ENCODE results near the gene TFDP1. TPM values are rescaled to one million over a fixed set of nuclear protein-coding genes. Genes with fewer than 3 reads are reported as not detected.

TFDP1 gene
- total RNA-seq, 1 donor from 2014 or later, result 32.2 TPM

Other genes with a start within 250 kb of the TFDP1 start
- gene GRTP1, start 220.6 kb upstream of the TFDP1 start, total RNA-seq, result 0.41 TPM
- gene ADPRHL1, start 131.3 kb upstream of the TFDP1 start, total RNA-seq, result 1.2 TPM
- 11.8 TPM for gene DCUN1D2, start 94.0 kb upstream of the TFDP1 start, total RNA-seq
- gene ATP4B, start 73.4 kb downstream of the TFDP1 start, total RNA-seq, result not detected
- gene GRK1, start 82.5 kb downstream of the TFDP1 start, total RNA-seq, result under 0.01 TPM
- not detected for gene TMEM255B, start 174.5 kb downstream of the TFDP1 start, total RNA-seq

All from frontal cortex (tissue), 1 donor.